ENCODE measurements around the gene MAML2. TPM values are rescaled to one million over a fixed set of nuclear protein-coding genes. Genes with fewer than 3 reads are reported as not detected.

MAML2 gene
- total and polyA plus RNA-seq, 9 of the 15 experiments (the other 6 are each of a cell fraction or from before 2014, with no cell fraction given): 0.79 to 6.8 (median 4.8) TPM

DNA sequence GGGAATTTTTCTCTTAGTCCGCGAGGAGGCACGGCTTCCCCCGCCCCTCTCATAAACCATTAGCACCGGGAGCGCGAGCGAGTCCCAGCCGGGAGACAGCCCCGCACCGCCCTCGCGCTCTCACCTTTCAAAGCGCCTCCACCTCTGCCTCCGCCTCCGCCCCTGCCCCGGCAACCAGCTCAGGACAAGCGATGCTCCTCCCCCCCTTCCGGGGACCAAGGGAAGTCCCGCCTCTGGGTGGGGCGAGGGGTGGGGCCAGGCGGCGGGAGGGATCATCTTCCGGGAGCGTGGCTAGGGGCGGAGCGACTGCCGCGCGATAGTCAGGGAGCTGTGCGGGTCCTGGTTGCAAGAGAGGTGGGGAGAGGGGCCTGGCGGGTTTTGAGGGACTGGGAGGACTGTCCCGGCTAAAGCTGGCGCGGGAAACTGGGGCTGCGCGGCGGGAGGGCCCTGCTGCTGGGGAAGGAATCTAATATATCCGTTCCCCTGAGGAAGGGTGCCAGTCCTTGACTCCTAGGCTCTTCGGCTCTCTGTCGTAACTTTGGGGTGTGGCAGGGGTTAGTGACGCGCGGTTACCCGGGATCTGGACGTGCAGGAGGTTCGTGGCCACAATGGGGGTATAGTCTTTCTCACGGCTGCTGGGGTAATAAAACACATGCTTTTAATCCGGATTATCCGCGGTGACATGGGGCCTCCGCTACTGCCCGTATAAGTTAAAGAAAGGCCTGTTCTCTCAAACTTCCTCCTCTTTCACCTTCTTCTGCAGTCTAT is 46.9 kb upstream of the MAML2 start, which contains the start of the genes CCDC82 and JRKL (continued):
- TF ChIP-seq, protein P1, sequence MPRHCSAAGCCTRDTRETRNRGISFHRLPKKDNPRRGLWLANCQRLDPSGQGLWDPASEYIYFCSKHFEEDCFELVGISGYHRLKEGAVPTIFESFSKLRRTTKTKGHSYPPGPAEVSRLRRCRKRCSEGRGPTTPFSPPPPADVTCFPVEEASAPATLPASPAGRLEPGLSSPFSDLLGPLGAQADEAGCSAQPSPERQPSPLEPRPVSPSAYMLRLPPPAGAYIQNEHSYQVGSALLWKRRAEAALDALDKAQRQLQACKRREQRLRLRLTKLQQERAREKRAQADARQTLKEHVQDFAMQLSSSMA (CRISPR knock-in tag; IDR thresholded peaks at IDR 0.05): no peak
- TF ChIP-seq HDAC8 (tag; IDR thresholded peaks at IDR 0.05): no peak
- peak; percentile 86; the same call in 1 of the 2 replicates for TF ChIP-seq FOXK1 (CRISPR knock-in tag; IDR thresholded peaks at IDR 0.05; ENCODE audit: borderline replicate concordance)
- TF ChIP-seq, protein P2, sequence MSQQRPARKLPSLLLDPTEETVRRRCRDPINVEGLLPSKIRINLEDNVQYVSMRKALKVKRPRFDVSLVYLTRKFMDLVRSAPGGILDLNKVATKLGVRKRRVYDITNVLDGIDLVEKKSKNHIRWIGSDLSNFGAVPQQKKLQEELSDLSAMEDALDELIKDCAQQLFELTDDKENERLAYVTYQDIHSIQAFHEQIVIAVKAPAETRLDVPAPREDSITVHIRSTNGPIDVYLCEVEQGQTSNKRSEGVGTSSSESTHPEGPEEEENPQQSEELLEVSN (IDR thresholded peaks at IDR 0.05; ENCODE audit: borderline replicate concordance in 1 of 2, extremely low read depth in 1 of 2, insufficient read depth in 1 of 2, insufficient read length in 1 of 2, low read depth in 1 of 2, low read length in 1 of 2, poor library complexity in 1 of 2, severe bottlenecking in 1 of 2): peak; percentile 48 to 59
- TF ChIP-seq, protein P3, sequence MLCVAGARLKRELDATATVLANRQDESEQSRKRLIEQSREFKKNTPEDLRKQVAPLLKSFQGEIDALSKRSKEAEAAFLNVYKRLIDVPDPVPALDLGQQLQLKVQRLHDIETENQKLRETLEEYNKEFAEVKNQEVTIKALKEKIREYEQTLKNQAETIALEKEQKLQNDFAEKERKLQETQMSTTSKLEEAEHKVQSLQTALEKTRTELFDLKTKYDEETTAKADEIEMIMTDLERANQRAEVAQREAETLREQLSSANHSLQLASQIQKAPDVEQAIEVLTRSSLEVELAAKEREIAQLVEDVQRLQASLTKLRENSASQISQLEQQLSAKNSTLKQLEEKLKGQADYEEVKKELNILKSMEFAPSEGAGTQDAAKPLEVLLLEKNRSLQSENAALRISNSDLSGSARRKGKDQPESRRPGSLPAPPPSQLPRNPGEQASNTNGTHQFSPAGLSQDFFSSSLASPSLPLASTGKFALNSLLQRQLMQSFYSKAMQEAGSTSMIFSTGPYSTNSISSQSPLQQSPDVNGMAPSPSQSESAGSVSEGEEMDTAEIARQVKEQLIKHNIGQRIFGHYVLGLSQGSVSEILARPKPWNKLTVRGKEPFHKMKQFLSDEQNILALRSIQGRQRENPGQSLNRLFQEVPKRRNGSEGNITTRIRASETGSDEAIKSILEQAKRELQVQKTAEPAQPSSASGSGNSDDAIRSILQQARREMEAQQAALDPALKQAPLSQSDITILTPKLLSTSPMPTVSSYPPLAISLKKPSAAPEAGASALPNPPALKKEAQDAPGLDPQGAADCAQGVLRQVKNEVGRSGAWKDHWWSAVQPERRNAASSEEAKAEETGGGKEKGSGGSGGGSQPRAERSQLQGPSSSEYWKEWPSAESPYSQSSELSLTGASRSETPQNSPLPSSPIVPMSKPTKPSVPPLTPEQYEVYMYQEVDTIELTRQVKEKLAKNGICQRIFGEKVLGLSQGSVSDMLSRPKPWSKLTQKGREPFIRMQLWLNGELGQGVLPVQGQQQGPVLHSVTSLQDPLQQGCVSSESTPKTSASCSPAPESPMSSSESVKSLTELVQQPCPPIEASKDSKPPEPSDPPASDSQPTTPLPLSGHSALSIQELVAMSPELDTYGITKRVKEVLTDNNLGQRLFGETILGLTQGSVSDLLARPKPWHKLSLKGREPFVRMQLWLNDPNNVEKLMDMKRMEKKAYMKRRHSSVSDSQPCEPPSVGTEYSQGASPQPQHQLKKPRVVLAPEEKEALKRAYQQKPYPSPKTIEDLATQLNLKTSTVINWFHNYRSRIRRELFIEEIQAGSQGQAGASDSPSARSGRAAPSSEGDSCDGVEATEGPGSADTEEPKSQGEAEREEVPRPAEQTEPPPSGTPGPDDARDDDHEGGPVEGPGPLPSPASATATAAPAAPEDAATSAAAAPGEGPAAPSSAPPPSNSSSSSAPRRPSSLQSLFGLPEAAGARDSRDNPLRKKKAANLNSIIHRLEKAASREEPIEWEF (CRISPR knock-in tag; IDR thresholded peaks at IDR 0.05): no peak
- 0 out of 2 replicates have a peak, but pooled peaks have one; percentile 20 for TF ChIP-seq ETV5 (CRISPR knock-in tag; IDR thresholded peaks at IDR 0.05; ENCODE audit: low read depth)
- no peak for TF ChIP-seq MTF1 (CRISPR knock-in tag; IDR thresholded peaks at IDR 0.05; ENCODE audit: borderline replicate concordance)
- TF ChIP-seq, protein P4, sequence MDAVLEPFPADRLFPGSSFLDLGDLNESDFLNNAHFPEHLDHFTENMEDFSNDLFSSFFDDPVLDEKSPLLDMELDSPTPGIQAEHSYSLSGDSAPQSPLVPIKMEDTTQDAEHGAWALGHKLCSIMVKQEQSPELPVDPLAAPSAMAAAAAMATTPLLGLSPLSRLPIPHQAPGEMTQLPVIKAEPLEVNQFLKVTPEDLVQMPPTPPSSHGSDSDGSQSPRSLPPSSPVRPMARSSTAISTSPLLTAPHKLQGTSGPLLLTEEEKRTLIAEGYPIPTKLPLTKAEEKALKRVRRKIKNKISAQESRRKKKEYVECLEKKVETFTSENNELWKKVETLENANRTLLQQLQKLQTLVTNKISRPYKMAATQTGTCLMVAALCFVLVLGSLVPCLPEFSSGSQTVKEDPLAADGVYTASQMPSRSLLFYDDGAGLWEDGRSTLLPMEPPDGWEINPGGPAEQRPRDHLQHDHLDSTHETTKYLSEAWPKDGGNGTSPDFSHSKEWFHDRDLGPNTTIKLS (IDR thresholded peaks at IDR 0.05; ENCODE audit: borderline replicate concordance, low read depth): peak; percentile 94
- peak; percentile 84 for TF ChIP-seq POLR2B (IDR thresholded peaks at IDR 0.05; ENCODE audit: low read depth, partially characterized antibody)
- peak; percentile 17; the same call in 1 of the 2 replicates for TF ChIP-seq HCFC1 (IDR thresholded peaks at IDR 0.05; ENCODE audit: low read depth, low read length)
- TF ChIP-seq RFX1 (IDR thresholded peaks at IDR 0.05): peak; percentile 63
- TF ChIP-seq PHF20 (IDR thresholded peaks at IDR 0.05; ENCODE audit: partially characterized antibody): peak; percentile 50

Measured in K562 (cell line).